Measurements from ENCODE around the gene IFITM2.
"Not testable (repeated sequence)": the region's sequence is repeated elsewhere in the genome, so short reads cannot be mapped to it uniquely, and the experiment has no call there.

Gene IFITM2

GRCh38 chr11:282171-282570, 25.4 kb upstream of the IFITM2 start:
- no peak for DNase-seq

- DNase-seq, result no peak
These were observed 24.8 kb upstream of the IFITM2 start for GRCh38 chr11:282630-283360.

GRCh38 chr11:283405-284104, 24.1 kb upstream of the IFITM2 start:
- DNase-seq, result no peak

- DNase-seq, result no peak
These were observed 23.3 kb upstream of the IFITM2 start for GRCh38 chr11:284105-285020.

GRCh38 chr11:285021-285893, 22.4 kb upstream of the IFITM2 start:
- no peak for DNase-seq

- DNase-seq, result no peak
These were observed 21.8 kb upstream of the IFITM2 start for GRCh38 chr11:285894-286220.

GRCh38 chr11:286977-287820, 20.4 kb upstream of the IFITM2 start:
- DNase-seq, result not testable (repeated sequence)

GRCh38 chr11:287821-288477, 19.7 kb upstream of the IFITM2 start:
- DNase-seq, result no peak

- peak; percentile 75 for DNase-seq
These were observed 18.9 kb upstream of the IFITM2 start, which contains the start of gene PGGHG for GRCh38 chr11:288478-289397. PGGHG (plus strand) TSS chr11:289126; CDS start chr11:289817, 691 bp downstream.

GRCh38 chr11:289398-289711, 18.3 kb upstream of the IFITM2 start:
- DNase-seq, result no peak

- no peak for DNase-seq
These were observed 17.6 kb upstream of the IFITM2 start for GRCh38 chr11:289712-290620.

GRCh38 chr11:290621-291231, 16.9 kb upstream of the IFITM2 start:
- DNase-seq, result no peak

GRCh38 chr11:291281-292210, 16.1 kb upstream of the IFITM2 start:
- no peak for DNase-seq

- DNase-seq, result no peak
These were observed 15.2 kb upstream of the IFITM2 start for GRCh38 chr11:292211-293121.

- DNase-seq, result no peak
These were observed 14.3 kb upstream of the IFITM2 start for GRCh38 chr11:293271-293851.
